Sigmoid colon (tissue), 4 donors: ENCODE results near the gene TJAP1.

Experiments
- CTCF ChIP-seq, 4 experiments: fragments of 450-650 bp in 3 of 4; fragments of 200-600 bp in 1 of 4; IDR thresholded peaks; one replicate each; pipeline ENCODE4 v1.5.1; 2016 to 2019; ENCODE audit warnings: antibody characterized with exemption in 4 of 4, mild to moderate bottlenecking in 3 of 4, moderate library complexity in 2 of 4
- POLR2A ChIP-seq, 2 donors: fragments of 450-650 bp; IDR thresholded peaks; one replicate each; pipeline ENCODE4 v1.6.1; 2016; ENCODE audit warnings: antibody characterized with exemption in 2 of 2, mild to moderate bottlenecking in 2 of 2, moderate library complexity in 2 of 2
- POLR2AphosphoS5 ChIP-seq, 4 donors: sonication (generic); formaldehyde crosslinking; IDR thresholded peaks; one replicate each; pipeline ENCODE4 v1.6.1; 2017; ENCODE audit warnings: antibody characterized with exemption in 4 of 4

GRCh38 chr6:43491750-43492661 lies 14.6 kb downstream of the TJAP1 start:
- no peak for TF ChIP-seq CTCF (IDR thresholded peaks at IDR 0.05)
- no peak for TF ChIP-seq POLR2A (IDR thresholded peaks at IDR 0.05)
- peak in 1 of 4 donors; percentile 12 for TF ChIP-seq POLR2AphosphoS5 (IDR thresholded peaks at IDR 0.05)
